Hematopoietic multipotent progenitor cell treated with erythropoietin and hydrocortisone succinate and interleukin-3 and kit ligand, for 8 days (in vitro differentiated cells): Measurements from ENCODE around the gene CYB561.

Experiments used
- DNase-seq: peaks from one replicate; pipeline ENCODE4 v3.0.0-alpha.2; 2015

The CYB561 gene

GRCh38 chr17:63431939-63432804, 13.9 kb downstream of the CYB561 start:
- peak; percentile 96 for DNase-seq

GRCh38 chr17:63431618-63431938, 14.5 kb downstream of the CYB561 start:
- DNase-seq: no peak

GRCh38 chr17:63430223-63430622, 15.9 kb downstream of the CYB561 start:
- no peak for DNase-seq

GRCh38 chr17:63429766-63430165, 16.3 kb downstream of the CYB561 start:
- no peak for DNase-seq

- no peak for DNase-seq
Measured at GRCh38 chr17:63426917-63427308, 19.2 kb downstream of the CYB561 start.

GRCh38 chr17:63426041-63426916, 19.8 kb downstream of the CYB561 start:
- no peak for DNase-seq

GRCh38 chr17:63425483-63425882, 20.6 kb downstream of the CYB561 start:
- peak; percentile 83 for DNase-seq

- DNase-seq: no peak
Measured at GRCh38 chr17:63423963-63424362, 22.1 kb downstream of the CYB561 start.

GRCh38 chr17:63423251-63423950, 22.7 kb downstream of the CYB561 start:
- DNase-seq: no peak

GRCh38 chr17:63421681-63422645, 24.1 kb downstream of the CYB561 start:
- DNase-seq: no peak

- DNase-seq: no peak
Measured at GRCh38 chr17:63420868-63421680, 25.0 kb downstream of the CYB561 start.

- DNase-seq: peak; percentile 94
Measured at GRCh38 chr17:63419949-63420867, 25.9 kb downstream of the CYB561 start.

GRCh38 chr17:63419398-63419797, 26.7 kb downstream of the CYB561 start:
- DNase-seq: no peak

GRCh38 chr17:63418540-63418939, 27.6 kb downstream of the CYB561 start:
- DNase-seq: no peak

GRCh38 chr17:63414222-63414621, 31.9 kb downstream of the CYB561 start:
- no peak for DNase-seq

- no peak for DNase-seq
Measured at GRCh38 chr17:63413128-63413527, 33.0 kb downstream of the CYB561 start.

GRCh38 chr17:63412234-63412633, 33.9 kb downstream of the CYB561 start:
- DNase-seq: no peak

GRCh38 chr17:63407741-63408330, 38.3 kb downstream of the CYB561 start:
- DNase-seq: no peak

- DNase-seq: peak; percentile 94
Measured at GRCh38 chr17:63406689-63407330, 39.3 kb downstream of the CYB561 start.
